A673 (cell line): ENCODE results near the gene GALK1.

ENCODE experiments used
- EZH2 ChIP-seq: fragments of 200-600 bp; sonication (generic); IDR thresholded peaks from 2 replicates; pipeline ENCODE4 v1.6.1; 2017; ENCODE audit warnings: borderline replicate concordance, low read depth, mild to moderate bottlenecking, mixed read lengths, antibody characterized with exemption, low read length; ENCODE audit not compliant: poor library complexity, severe bottlenecking
- TF ChIP-seq, protein P1 (sequence below): fragments of 300-800, 200-600 bp; sonication (generic); conservative IDR thresholded peaks from 2 replicates; pipeline ENCODE4 v1.5.1; 2017; ENCODE audit warnings: low read depth, mild to moderate bottlenecking, antibody characterized with exemption, low read length, moderate library complexity, mixed read lengths

DNA sequence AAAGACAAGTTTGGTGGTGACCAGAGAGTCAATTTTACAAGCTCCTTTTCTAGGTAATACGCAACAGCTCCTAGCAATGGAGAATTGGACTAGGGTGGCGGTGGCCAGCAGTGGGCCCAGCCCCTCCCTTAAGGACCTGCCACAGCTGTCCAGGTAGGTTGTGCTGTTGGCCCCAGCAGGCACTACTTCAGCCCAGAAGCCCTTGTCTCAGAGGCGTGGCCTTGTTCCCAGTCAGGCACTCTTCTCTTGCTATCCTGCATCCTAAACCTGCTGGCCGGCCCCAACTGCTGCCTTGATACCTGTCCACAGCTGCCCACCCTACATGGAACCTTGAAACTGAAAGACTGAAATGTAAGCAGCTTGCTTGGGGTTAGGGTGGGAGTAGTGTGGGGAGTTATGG lies 989 bp upstream of the GALK1 start:
- TF ChIP-seq, protein P1, sequence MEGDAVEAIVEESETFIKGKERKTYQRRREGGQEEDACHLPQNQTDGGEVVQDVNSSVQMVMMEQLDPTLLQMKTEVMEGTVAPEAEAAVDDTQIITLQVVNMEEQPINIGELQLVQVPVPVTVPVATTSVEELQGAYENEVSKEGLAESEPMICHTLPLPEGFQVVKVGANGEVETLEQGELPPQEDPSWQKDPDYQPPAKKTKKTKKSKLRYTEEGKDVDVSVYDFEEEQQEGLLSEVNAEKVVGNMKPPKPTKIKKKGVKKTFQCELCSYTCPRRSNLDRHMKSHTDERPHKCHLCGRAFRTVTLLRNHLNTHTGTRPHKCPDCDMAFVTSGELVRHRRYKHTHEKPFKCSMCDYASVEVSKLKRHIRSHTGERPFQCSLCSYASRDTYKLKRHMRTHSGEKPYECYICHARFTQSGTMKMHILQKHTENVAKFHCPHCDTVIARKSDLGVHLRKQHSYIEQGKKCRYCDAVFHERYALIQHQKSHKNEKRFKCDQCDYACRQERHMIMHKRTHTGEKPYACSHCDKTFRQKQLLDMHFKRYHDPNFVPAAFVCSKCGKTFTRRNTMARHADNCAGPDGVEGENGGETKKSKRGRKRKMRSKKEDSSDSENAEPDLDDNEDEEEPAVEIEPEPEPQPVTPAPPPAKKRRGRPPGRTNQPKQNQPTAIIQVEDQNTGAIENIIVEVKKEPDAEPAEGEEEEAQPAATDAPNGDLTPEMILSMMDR: no peak
- no peak for TF ChIP-seq EZH2
